ENCODE measurements around the gene DKC1. TPM values are rescaled to one million over a fixed set of nuclear protein-coding genes. Genes with fewer than 3 reads are reported as not detected.
"Not testable (repeated sequence)": the region's sequence is repeated elsewhere in the genome, so short reads cannot be mapped to it uniquely, and the experiment has no call there.

DKC1 gene
- total and polyA plus RNA-seq, 5 donors: 14.0 to 27.0 (median 20.2) TPM

DNA sequence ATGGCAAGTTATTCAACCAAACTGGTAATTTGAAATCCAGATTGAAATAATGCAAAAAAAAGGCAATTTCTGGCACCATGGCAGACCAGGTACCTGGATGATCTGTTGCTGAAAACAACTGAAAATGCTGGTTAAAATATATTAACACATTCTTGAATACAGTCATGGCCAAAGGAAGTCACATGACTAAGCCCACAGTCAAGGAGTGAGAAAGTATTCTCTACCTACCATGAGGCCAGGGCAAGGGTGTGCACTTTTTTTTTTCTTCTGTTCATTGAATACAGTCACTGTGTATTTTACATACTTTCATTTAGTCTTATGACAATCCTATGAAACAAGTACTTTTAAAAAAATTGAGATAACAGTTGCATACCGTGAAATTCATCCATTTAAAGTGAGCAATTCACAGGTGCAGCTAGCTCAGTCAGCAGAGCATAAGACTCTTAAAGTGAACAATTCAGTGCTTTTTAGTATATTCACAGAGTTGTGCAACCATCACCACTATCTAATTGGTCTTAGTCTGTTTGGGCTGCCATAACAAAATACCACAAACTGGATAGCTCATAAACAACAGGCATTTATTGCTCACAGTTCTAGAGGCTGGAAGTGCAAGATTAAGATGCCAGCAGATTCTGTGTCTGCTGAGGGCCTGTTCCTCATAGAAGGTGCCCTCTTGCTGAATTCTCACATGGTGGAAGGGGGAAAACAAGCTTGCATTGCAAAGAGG, 47.4 kb downstream of the DKC1 start:
- H3K4me1 ChIP-seq (ENCODE audit: control insufficient read depth, insufficient read depth, low read length): no peaks in the 10 kb centered on the region
- intact Hi-C loops (cut with DNase I): no loop called here
- ATAC-seq (no peak), DNase-seq (no peak)
- H3K27me3 ChIP-seq (ENCODE audit: control insufficient read depth, insufficient read depth): no peaks in the 10 kb centered on the region
- H3K4me3 ChIP-seq (ENCODE audit: low read length): no peak overlapping the region
- WGBS: 94% methylated on average over 1 of the region's 1 CpG
- no peak overlapping the region for H3K27ac ChIP-seq (ENCODE audit: low read length)
- no peaks in the 10 kb centered on the region for H3K9me3 ChIP-seq (ENCODE audit: control insufficient read depth, low read length)

DNA sequence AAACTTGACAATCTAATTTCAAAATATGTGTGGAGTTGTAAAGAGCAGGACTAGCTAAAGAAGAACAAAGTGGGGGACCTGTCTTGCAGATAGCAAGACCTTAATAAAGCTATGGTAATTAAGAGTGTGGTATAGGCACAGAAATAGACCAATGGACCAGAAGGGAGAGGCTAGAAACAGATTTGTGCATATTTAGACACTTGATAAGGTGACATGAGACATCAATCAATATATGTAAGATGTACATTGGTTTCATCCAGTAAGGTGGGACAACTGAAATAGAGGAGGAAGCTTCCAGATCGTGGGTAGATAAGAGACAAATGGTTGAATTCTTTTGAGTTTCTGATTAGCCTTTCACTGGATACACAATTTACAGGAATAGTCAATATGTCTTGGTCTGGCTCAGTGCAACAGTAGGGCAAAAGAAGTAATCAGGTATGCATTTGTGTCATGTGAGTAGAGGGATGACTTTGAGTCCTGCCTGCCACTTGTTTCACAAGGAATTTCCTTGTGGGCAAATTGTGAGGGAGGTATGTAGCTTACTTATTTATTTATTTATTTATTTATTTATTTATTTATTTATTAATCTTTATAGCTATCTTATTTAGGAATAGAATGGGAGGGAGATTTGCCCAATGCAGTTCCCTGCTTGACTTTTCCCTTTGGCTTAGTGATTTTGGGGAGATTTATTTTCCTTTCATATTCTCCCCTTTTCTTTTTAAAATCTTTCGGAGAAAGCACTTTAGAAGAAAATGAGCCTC, 49.9 kb downstream of the DKC1 start:
- intact Hi-C loops (cut with DNase I): no loop called here
- ATAC-seq (no peak), DNase-seq (no peak)
- Histone ChIP-seq H3K9me3 (ENCODE audit: control insufficient read depth, low read length) (no peaks in the 10 kb centered on the region), H3K4me3 (ENCODE audit: low read length) (no peak overlapping the region), H3K4me1 (ENCODE audit: control insufficient read depth, insufficient read depth, low read length) (no peaks in the 10 kb centered on the region), H3K27me3 (ENCODE audit: control insufficient read depth, insufficient read depth) (no peaks in the 10 kb centered on the region), H3K27ac (ENCODE audit: low read length) (no peak overlapping the region)
- 82% methylated on average over 2 of the region's 2 CpGs for WGBS

DNA sequence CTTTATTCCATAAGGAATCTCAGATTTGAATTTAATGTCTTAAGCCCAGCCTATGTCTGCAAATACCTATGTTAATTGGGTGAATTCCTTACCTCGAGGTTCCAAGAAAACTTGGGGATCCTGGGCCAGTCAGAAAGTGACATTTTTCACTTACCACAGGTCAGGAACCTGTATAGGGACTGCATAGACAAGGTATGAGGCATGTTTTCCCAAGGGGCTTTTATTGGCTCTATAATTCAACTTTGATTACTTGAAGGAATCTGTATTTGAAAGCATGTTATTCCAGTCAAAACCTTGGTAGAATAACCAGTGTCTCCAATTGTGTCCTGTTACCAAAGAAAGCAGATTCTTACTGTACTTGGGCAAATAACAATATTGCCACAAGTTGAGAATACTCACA, 51.1 kb downstream of the DKC1 start:
- ATAC-seq: no peak
- no peak for DNase-seq
- Histone ChIP-seq H3K27ac (ENCODE audit: low read length) (no peak overlapping the region), H3K4me3 (ENCODE audit: low read length) (no peak overlapping the region), H3K9me3 (ENCODE audit: control insufficient read depth, low read length) (no peaks in the 10 kb centered on the region), H3K27me3 (ENCODE audit: control insufficient read depth, insufficient read depth) (no peaks in the 10 kb centered on the region), H3K4me1 (ENCODE audit: control insufficient read depth, insufficient read depth, low read length) (no peaks in the 10 kb centered on the region)
- 41% methylated on average over 1 of the region's 1 CpG for WGBS
- intact Hi-C loops (cut with DNase I): no loop called here

DNA sequence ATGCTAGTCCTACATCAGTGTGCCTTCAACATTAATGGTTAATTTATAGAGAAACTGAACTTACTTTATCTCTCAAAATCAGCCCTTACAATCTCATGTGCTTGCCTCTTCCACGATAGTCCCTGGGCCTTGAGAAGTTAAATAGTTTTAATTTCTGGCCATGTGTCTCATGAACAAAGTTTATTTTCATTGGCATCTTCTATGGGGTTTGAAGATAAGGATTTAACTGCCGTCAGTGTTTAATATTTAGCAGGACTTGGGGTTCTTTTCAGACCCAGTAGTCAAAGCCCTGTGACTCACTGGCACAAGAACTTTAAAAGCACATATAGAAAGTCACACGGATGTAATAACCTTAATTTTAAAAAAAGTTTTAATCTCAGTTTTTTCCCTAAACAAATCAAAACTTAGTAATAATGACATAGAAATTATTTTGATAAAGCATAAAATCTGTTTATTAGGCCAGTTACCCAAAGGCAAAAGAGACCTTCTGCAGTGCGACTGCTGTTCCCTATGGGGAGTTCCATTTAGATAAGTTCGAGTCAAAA, 52.7 kb downstream of the DKC1 start:
- H3K4me3 ChIP-seq (ENCODE audit: low read length): no peak overlapping the region
- no peak for DNase-seq
- ATAC-seq: peak in 1 of 2 donors; percentile 35
- WGBS: 46% methylated on average over 5 of the region's 5 CpGs
- no peaks in the 10 kb centered on the region for H3K9me3 ChIP-seq (ENCODE audit: control insufficient read depth, low read length)
- no peaks in the 10 kb centered on the region for H3K4me1 ChIP-seq (ENCODE audit: control insufficient read depth, insufficient read depth, low read length)
- no peak overlapping the region for H3K27ac ChIP-seq (ENCODE audit: low read length)
- no peaks in the 10 kb centered on the region for H3K27me3 ChIP-seq (ENCODE audit: control insufficient read depth, insufficient read depth)
- intact Hi-C loops (cut with DNase I): no loop called here

DNA sequence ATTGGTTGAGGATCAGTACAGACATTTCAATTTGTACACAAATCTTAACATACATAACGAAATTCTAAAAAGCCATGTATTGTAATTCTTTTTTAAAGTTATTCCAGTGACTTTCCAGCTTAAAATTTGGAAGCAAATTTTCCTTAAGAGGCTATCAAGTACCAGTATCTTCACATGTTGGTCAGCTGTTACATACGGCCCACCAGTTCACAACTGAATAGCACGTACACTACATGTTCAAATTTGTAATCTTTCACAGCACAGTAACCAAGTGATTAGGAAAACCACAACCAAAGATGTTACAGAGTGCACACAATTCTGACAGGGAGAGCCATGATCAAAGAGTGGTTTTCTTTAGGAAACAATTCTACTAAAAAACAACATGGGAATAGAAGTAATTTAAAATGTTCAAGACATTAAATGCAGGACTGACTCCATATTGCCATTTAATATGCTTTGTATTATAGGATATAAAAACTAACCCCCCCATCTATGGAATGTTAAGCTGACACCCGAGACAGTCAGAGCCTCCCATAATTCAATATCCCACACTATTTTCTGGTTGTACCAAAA, 53.7 kb downstream of the DKC1 start:
- H3K27me3 ChIP-seq (ENCODE audit: control insufficient read depth, insufficient read depth); intact Hi-C loops (cut with DNase I); H3K27ac ChIP-seq (ENCODE audit: low read length); H3K4me3 ChIP-seq (ENCODE audit: low read length); ATAC-seq; H3K9me3 ChIP-seq (ENCODE audit: control insufficient read depth, low read length); H3K4me1 ChIP-seq (ENCODE audit: control insufficient read depth, insufficient read depth, low read length); DNase-seq: not testable (repeated sequence)
- WGBS: 79% methylated on average over 4 of the region's 4 CpGs

DNA sequence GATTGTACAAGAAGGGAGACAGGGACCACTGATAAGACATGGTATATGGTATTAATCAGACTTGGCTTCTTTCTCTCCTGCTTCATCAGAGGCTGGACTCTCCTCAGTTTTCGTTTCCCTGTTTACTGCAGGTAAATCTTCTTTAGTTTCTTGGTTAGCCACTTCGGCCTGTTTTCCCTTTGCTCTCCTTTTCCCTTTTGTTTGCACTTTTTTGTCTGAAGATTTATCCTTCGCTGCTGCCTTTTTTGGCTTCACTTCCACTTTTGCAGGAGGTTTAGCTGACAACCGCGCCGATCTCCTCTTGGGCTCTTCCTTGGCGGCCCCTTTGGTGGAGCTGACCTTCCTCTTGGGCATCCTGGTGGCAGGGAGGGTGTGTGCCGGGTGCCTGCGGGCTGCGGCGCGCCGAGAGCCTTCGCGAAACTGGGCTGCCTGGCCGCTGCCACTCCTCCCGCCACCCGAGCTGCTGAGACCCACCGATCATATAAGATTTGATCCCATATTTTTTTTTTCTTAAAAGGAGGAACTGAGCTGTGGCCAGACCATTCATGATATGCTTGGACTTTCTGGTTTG, 54.5 kb downstream of the DKC1 start:
- WGBS: 94% methylated on average over 19 of the region's 19 CpGs
- H3K27me3 ChIP-seq (ENCODE audit: control insufficient read depth, insufficient read depth); H3K4me1 ChIP-seq (ENCODE audit: control insufficient read depth, insufficient read depth, low read length); H3K4me3 ChIP-seq (ENCODE audit: low read length); intact Hi-C loops (cut with DNase I); ATAC-seq; H3K27ac ChIP-seq (ENCODE audit: low read length); DNase-seq; H3K9me3 ChIP-seq (ENCODE audit: control insufficient read depth, low read length): not testable (repeated sequence)

DNA sequence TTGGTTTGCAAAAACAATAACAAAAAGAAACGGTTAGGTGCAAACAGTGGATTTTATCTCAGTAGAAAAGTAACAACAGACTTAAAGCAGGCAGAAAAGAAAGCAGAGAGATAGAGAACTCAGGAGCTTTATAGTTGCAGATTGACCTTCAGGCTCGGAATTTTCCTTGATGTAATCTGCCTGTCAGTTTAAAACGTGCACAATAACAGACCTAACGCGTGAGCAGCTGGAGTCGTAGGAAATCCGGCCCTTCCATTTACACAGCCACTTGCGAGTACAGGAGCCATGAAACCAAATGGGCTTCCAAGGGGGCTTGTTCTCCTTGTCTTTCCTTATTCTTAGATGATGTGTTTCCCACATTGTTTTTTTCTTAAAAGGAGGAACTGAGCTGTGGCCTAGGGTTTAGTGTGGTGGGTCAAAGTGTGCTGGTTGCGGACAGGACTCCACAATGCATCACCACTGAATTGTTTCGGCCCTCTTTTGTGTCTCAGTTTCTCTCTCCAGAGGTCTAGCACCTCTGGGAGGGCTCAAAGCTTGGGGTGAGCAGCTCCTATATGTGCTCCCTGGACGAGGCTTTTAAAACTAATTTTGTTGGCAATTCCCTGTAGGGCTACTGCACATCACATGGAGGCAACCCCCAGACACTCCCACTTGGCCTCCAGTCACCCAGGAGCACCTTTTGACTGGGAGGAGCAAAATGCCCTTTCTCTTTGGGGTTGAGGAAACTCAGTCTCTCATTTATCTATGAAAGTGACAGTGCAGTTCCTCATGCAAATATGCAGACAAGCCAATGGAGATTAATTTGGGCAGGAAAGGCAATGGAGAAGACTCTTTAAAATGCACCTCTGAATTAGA, 56.5 kb downstream of the DKC1 start:
- Histone ChIP-seq H3K9me3 (ENCODE audit: control insufficient read depth, low read length) (no peaks in the 10 kb centered on the region), H3K4me3 (ENCODE audit: low read length) (no peak overlapping the region), H3K4me1 (ENCODE audit: control insufficient read depth, insufficient read depth, low read length) (no peaks in the 10 kb centered on the region), H3K27me3 (ENCODE audit: control insufficient read depth, insufficient read depth) (no peaks in the 10 kb centered on the region), H3K27ac (ENCODE audit: low read length) (no peak overlapping the region)
- intact Hi-C loops (cut with DNase I): no loop called here
- no peak for DNase-seq
- ATAC-seq: no peak
- 78% methylated on average over 11 of the region's 11 CpGs for WGBS

DNA sequence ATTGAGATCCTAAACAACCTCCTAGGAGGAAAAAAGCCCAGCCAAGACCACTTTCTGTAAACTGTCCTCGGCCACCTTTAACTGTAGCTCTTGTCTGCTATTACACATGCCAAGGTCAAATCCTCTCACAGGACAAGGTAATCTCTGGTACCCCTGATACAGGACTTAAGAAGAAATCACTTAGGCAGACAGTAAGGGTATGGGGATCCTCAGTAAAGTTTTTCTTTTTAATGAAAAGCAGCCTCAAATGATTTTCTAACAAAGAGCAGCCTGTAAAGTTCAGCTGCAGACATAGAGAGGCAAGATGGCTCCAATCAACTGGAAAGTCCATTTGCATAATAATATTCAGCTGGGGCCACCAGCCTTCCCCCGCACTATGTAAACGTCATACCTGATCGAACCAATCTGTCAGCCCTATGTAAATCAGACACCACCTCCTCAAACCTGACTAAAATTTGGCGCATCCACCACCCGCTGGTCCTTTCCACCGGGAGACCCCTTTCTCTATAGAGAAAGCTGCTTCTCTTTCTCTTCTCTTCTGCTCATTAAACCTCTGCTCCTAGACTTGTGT, 57.2 kb downstream of the DKC1 start:
- Histone ChIP-seq H3K4me1 (ENCODE audit: control insufficient read depth, insufficient read depth, low read length) (no peaks in the 10 kb centered on the region), H3K4me3 (ENCODE audit: low read length) (no peak overlapping the region), H3K27ac (ENCODE audit: low read length) (no peak overlapping the region), H3K9me3 (ENCODE audit: control insufficient read depth, low read length) (no peaks in the 10 kb centered on the region), H3K27me3 (ENCODE audit: control insufficient read depth, insufficient read depth) (no peaks in the 10 kb centered on the region)
- WGBS: 86% methylated on average over 7 of the region's 7 CpGs
- ATAC-seq (no peak), DNase-seq (no peak)
- intact Hi-C loops (cut with DNase I): no loop called here

DNA sequence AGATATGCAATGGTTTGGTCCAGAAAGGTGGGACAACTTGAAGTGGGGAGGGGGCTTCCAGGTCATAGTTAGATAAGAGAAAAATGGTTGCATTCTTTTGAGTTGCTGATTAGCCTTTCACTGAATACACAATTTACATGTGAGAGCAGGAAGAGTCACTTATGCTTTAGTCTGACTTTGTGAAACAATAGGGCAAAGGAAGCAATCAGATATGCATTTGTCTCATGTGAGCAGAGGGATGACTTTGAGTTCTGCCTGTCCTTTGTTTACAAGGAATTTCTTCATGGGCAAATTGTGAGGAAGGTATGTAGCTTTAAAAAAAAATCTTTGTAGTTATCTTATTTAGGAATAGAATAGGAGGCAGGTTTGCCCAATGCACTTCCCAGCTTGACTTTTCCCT, 58.9 kb downstream of the DKC1 start:
- DNase-seq (no peak), ATAC-seq (no peak)
- Histone ChIP-seq H3K4me3 (ENCODE audit: low read length) (no peak overlapping the region), H3K27me3 (ENCODE audit: control insufficient read depth, insufficient read depth) (no peaks in the 10 kb centered on the region), H3K27ac (ENCODE audit: low read length) (no peak overlapping the region), H3K4me1 (ENCODE audit: control insufficient read depth, insufficient read depth, low read length) (no peaks in the 10 kb centered on the region), H3K9me3 (ENCODE audit: control insufficient read depth, low read length) (no peaks in the 10 kb centered on the region)
- intact Hi-C loops (cut with DNase I): no loop called here

DNA sequence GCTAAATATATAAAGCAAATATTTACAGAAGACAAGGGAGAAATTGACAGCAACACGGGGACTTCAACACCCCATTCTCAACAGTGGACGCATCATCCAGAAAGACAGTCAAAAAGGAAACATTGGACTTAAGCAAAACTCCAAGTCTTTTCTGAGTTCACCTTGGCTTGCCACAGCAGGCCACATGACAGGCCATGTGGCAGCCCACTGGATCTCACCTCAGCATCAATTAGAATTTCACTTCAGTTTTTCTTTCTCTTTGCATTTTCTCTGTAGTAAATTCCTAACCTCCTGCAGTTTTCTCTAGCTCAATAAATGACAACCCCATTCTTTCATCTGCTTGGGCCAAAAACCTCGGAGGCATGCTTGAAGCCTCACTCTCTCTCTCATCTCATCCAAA, 59.4 kb downstream of the DKC1 start:
- H3K4me3 ChIP-seq (ENCODE audit: low read length): no peak overlapping the region
- ATAC-seq (no peak), DNase-seq (no peak)
- no peak overlapping the region for H3K27ac ChIP-seq (ENCODE audit: low read length)
- no peaks in the 10 kb centered on the region for H3K27me3 ChIP-seq (ENCODE audit: control insufficient read depth, insufficient read depth)
- intact Hi-C loops (cut with DNase I): no loop called here
- H3K9me3 ChIP-seq (ENCODE audit: control insufficient read depth, low read length): no peaks in the 10 kb centered on the region
- WGBS: 83% methylated on average over 3 of the region's 3 CpGs
- no peaks in the 10 kb centered on the region for H3K4me1 ChIP-seq (ENCODE audit: control insufficient read depth, insufficient read depth, low read length)
